Thyroid gland (tissue), 4 donors: ENCODE data around the gene GFOD1.

Experiments used
- POLR2A ChIP-seq, 2 donors: fragments of 450-650 bp; IDR thresholded peaks; one replicate each; pipeline ENCODE4 v1.6.1; 2017; ENCODE audit warnings: antibody characterized with exemption in 2 of 2, mild to moderate bottlenecking in 2 of 2, moderate library complexity in 1 of 2
- TF ChIP-seq, protein P1 (sequence below), 6 experiments: fragments of 200-600 bp in 3 of 6; fragments of 450-650 bp in 3 of 6; sonication (generic) in 3 of 6; IDR thresholded peaks; one replicate each; pipeline ENCODE4 v1.5.1; 2016 to 2019; ENCODE audit warnings: antibody characterized with exemption in 6 of 6, mild to moderate bottlenecking in 2 of 6, inconsistent platforms in 1 of 6, moderate library complexity in 1 of 6

DNA sequence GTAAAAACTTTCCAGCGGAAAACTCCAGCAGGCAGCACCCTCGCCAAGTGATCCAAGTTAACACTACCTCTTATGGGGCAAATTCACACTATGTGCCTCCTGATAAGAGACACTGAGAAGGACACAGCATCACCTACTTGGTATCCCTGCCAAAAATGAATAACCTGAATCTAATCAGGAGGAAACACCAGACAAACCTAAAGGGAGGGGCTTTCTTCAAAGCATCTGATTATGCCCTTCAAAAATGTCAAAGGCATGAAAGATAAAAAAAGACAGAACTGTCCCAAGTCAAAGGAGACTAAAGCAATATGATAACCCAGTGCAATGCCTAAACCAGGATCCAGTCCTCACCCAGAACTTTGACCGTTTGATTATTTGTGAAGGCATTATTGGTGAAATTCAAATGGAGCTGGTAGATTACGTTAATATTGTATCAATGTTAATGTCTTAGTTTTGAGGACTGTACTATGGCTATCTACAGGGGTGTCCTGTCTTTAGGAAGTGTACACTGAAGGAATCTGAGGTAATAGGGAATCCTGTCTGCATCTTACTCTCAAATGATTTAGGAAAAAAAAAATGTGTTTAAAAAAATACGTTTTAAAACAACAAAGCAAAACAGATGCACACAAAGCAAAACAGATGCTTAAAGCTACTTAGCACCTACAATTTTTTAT lies 167.4 kb downstream of the GFOD1 start:
- TF ChIP-seq, protein P1, sequence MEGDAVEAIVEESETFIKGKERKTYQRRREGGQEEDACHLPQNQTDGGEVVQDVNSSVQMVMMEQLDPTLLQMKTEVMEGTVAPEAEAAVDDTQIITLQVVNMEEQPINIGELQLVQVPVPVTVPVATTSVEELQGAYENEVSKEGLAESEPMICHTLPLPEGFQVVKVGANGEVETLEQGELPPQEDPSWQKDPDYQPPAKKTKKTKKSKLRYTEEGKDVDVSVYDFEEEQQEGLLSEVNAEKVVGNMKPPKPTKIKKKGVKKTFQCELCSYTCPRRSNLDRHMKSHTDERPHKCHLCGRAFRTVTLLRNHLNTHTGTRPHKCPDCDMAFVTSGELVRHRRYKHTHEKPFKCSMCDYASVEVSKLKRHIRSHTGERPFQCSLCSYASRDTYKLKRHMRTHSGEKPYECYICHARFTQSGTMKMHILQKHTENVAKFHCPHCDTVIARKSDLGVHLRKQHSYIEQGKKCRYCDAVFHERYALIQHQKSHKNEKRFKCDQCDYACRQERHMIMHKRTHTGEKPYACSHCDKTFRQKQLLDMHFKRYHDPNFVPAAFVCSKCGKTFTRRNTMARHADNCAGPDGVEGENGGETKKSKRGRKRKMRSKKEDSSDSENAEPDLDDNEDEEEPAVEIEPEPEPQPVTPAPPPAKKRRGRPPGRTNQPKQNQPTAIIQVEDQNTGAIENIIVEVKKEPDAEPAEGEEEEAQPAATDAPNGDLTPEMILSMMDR (IDR thresholded peaks at IDR 0.05) = no peak
- no peak for TF ChIP-seq POLR2A (IDR thresholded peaks at IDR 0.05)
